Nephron (organoid): ENCODE results near the gene LGR6.

Experiments used
- H3K27ac Mint-ChIP-seq, 3 experiments: 2 replicates each; pipeline ENCODE4 v1.8.0; 2020; ENCODE audit warnings: mixed read lengths in 3 of 3, mild to moderate bottlenecking in 2 of 3, moderate library complexity in 1 of 3
- H3K27me3 Mint-ChIP-seq: 2 replicates; pipeline ENCODE4 v1.8.0; 2021; ENCODE audit warnings: low read depth, mild to moderate bottlenecking, moderate library complexity, mixed read lengths
- H3K36me3 Mint-ChIP-seq: 2 replicates; pipeline ENCODE4 v1.8.0; 2020; ENCODE audit warnings: low read depth, mixed read lengths
- H3K4me1 Mint-ChIP-seq: 2 replicates; pipeline ENCODE4 v1.8.0; 2020; ENCODE audit warnings: mixed read lengths
- H3K4me3 Mint-ChIP-seq, 3 experiments: 2 replicates each; pipeline ENCODE4 v1.8.0; 2020; ENCODE audit warnings: mild to moderate bottlenecking in 3 of 3, mixed read lengths in 3 of 3, moderate library complexity in 2 of 3
- H3K9me3 Mint-ChIP-seq: 2 replicates; pipeline ENCODE4 v1.8.0; 2020; ENCODE audit warnings: mixed read lengths
- TF ChIP-seq, protein P1 (sequence below), 3 experiments: fragments of 200-600 bp; sonication (generic); IDR thresholded peaks; one replicate each; pipeline ENCODE4 v1.5.0; 2021; ENCODE audit warnings: antibody characterized with exemption in 3 of 3; ENCODE audit not compliant: unreplicated experiment in 3 of 3

The LGR6 gene

DNA sequence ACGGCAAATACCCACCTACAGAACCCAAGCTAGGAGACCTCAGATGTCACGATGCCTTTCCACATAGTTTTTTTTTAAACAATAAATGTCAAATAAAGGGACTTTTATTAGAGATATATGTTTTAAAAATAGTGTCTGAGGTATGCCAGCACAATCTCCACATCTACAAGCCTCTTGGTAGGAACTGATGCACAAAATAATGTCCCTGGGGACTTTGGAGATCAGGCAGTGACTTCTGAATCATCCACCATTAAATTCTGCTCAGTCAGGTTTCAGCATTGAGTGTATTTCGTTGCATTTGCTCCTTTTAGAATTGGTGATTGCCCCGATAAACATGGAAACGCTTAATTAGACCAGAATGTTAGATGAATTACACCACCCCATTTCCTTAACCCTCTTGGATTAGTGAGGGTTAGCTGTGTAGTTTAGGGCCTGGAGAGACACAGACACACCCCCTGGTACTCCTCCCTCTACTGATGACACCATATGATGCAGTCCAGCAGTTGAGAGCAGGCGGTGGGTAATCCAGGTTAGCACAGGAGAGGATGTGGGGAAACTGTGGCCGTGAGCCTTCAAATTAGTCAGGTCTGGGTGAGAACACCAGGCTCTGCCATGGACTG lies 33.6 kb downstream of the LGR6 start:
- H3K27me3 Mint-ChIP-seq: peaks cover 41% of the 10 kb centered on the region
- no peak overlapping the region for H3K27ac Mint-ChIP-seq
- H3K36me3 Mint-ChIP-seq: no peaks in the 10 kb centered on the region
- no peak overlapping the region for H3K4me3 Mint-ChIP-seq
- no peaks in the 10 kb centered on the region for H3K4me1 Mint-ChIP-seq
- TF ChIP-seq, protein P1, sequence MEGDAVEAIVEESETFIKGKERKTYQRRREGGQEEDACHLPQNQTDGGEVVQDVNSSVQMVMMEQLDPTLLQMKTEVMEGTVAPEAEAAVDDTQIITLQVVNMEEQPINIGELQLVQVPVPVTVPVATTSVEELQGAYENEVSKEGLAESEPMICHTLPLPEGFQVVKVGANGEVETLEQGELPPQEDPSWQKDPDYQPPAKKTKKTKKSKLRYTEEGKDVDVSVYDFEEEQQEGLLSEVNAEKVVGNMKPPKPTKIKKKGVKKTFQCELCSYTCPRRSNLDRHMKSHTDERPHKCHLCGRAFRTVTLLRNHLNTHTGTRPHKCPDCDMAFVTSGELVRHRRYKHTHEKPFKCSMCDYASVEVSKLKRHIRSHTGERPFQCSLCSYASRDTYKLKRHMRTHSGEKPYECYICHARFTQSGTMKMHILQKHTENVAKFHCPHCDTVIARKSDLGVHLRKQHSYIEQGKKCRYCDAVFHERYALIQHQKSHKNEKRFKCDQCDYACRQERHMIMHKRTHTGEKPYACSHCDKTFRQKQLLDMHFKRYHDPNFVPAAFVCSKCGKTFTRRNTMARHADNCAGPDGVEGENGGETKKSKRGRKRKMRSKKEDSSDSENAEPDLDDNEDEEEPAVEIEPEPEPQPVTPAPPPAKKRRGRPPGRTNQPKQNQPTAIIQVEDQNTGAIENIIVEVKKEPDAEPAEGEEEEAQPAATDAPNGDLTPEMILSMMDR (IDR thresholded peaks at IDR 0.05; ENCODE audit: unreplicated experiment in 3 of 3): no peak
- no peaks in the 10 kb centered on the region for H3K9me3 Mint-ChIP-seq

DNA sequence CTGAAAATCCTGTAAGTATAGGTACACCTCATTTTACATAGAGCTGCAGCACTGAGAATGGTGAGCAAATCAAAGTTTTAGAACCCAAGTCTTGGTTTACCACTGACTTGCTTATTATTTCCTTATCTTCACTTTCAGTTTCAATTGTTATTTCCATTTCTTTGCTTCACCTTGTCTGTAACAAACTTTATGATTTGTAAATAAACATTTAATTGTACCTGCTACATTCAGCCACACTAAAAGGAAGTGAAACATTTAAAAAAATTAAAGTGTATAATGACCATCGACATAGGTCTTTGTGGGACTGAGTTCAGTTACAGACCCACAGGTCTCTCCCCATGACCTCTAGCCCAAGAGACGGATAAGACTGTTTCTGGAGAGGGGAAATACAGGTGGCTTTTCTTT lies 34.4 kb downstream of the LGR6 start:
- TF ChIP-seq, protein P1 (IDR thresholded peaks at IDR 0.05; ENCODE audit: unreplicated experiment in 3 of 3): no peak
- Mint-ChIP-seq H3K4me3 (no peak overlapping the region), H3K36me3 (no peaks in the 10 kb centered on the region), H3K27me3 (peaks cover 46% of the 10 kb centered on the region), H3K4me1 (no peaks in the 10 kb centered on the region), H3K27ac (no peak overlapping the region), H3K9me3 (no peaks in the 10 kb centered on the region)

DNA sequence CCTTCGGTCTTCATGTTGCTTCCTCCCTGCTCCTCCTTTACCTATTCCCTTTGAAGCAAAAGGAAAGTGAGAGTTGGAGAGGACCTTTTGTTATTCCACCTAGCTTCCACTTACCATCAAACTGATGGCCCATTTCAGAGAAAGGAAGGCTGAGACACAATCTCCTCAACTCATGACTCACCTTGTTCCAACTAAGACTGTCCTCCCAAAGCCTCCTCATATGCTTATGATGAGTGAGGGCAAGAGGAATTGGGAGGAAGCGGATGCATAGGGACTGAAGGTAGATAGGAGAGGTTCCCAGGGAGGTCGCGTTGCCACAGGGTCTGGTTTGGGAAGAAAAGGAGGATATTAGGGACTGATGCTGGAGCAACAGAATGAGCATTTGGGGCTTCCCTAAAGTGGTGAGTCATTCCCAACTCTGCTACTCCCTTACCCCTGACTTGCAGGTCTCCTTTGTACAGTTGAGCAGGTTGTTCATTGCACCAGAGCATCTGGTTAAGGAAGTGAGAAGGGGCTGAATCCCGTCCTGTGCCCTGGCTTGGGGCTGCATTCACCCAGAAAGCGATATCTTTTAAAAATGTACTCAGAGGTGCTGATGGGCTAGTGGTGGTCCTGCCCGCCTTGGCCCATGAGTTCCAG lies 35.0 kb downstream of the LGR6 start:
- Mint-ChIP-seq H3K36me3 (no peaks in the 10 kb centered on the region), H3K27ac (no peak overlapping the region), H3K9me3 (no peaks in the 10 kb centered on the region), H3K4me3 (no peak overlapping the region), H3K27me3 (peaks cover 42% of the 10 kb centered on the region), H3K4me1 (no peaks in the 10 kb centered on the region)
- TF ChIP-seq, protein P1 (IDR thresholded peaks at IDR 0.05; ENCODE audit: unreplicated experiment in 3 of 3): no peak

DNA sequence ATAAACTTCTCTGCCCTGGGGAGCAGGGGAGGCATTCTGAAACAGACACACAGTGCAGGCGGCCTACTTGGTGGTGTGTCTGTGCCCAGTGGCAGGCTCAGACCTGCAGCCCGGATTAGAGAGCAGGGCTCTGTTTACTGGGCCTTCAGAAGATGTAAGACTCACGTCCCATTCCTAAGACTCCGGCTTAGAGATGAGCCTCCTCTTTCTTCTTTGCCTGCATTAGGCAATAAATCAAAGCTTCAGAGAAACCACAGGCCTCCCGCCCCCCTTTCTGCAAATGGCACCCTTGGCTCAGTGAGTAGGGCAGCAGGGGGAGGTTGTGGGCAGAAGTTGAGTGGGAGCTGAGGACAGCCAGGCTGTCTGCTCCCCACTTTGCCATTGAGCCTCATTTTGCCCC lies 35.8 kb downstream of the LGR6 start:
- H3K27me3 Mint-ChIP-seq: peaks cover 36% of the 10 kb centered on the region
- no peak overlapping the region for H3K4me3 Mint-ChIP-seq
- no peak overlapping the region for H3K27ac Mint-ChIP-seq
- TF ChIP-seq, protein P1 (IDR thresholded peaks at IDR 0.05; ENCODE audit: unreplicated experiment in 3 of 3): no peak
- H3K9me3 Mint-ChIP-seq: no peaks in the 10 kb centered on the region
- H3K36me3 Mint-ChIP-seq: no peaks in the 10 kb centered on the region
- no peaks in the 10 kb centered on the region for H3K4me1 Mint-ChIP-seq

DNA sequence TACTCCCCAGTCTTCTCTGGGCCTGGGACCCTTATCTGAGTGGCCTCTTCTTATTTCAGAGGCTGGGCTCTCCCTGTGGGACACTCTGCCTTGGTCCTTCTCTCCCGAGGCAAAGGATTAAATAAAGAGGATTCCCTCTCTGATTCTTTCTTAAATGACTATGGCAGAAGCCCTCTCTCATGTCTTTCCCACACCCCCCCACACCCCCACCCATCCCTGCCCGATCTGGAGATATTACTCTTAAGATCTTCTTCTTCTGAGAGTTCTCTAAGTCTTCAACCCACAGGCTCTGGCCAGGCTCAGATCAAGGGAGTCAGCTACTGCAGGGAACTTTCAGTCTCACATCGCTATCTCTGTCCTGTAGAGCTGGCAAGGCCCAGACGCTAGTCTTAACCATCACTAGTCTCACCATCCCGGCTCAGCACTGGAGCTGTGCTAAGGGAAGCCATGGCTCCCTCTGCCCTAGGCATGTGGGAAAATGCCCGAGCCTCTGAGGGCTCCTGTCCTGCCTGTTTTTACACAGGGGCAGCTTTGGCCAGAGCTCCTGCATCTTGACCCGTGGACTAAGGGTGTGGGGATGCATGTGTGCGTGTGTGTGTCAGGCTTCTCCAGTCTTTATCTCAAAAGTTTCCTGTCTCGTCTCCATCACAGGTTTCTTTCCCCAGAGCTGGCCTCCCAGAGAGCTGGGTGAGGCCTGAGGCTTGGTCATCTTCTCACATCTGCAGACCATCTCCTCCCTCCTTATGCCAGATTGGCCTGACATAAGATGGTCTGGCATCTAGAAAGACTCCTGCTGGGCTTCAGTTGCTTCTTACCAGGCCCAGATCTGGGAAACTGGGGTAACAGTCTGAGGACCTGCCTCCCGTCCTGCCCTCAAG lies 36.7 kb downstream of the LGR6 start:
- no peaks in the 10 kb centered on the region for H3K4me1 Mint-ChIP-seq
- peaks cover 32% of the 10 kb centered on the region for H3K27me3 Mint-ChIP-seq
- TF ChIP-seq, protein P1 (IDR thresholded peaks at IDR 0.05; ENCODE audit: unreplicated experiment in 3 of 3): no peak
- no peak overlapping the region for H3K27ac Mint-ChIP-seq
- no peaks in the 10 kb centered on the region for H3K36me3 Mint-ChIP-seq
- no peak overlapping the region for H3K4me3 Mint-ChIP-seq
- H3K9me3 Mint-ChIP-seq: no peaks in the 10 kb centered on the region
